GOT3 (cell line): ENCODE results near the gene VIPR1.

Source experiments
- DNase-seq: peaks from one replicate; lab custom pipeline; 2025; ENCODE audit warnings: mixed read lengths; lab: John Stamatoyannopoulos, UW

Gene VIPR1

GRCh38 chr3:42493798-42494151 lies 8.7 kb upstream of the VIPR1 start:
- no peak for DNase-seq

DNA sequence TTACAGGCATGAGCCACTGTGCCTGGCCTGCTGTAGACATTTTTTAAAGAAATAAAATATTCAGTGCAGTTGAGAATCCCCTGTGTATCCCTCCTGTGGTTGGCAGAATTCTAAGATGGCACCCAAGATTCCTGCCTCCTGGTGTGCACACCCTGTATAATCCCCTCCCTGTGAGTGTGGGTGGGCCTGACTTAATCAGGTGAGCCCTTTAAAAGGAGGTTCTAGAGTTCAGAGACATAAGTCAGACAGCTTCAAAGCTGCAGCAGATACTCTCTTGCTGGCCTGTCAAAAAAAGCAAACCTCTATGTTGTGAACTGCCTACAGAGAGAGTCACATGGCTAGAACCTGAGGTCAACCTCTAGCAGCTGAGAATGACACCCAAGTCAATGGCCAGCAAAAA lies 7.0 kb upstream of the VIPR1 start:
- DNase-seq = no peak

DNA sequence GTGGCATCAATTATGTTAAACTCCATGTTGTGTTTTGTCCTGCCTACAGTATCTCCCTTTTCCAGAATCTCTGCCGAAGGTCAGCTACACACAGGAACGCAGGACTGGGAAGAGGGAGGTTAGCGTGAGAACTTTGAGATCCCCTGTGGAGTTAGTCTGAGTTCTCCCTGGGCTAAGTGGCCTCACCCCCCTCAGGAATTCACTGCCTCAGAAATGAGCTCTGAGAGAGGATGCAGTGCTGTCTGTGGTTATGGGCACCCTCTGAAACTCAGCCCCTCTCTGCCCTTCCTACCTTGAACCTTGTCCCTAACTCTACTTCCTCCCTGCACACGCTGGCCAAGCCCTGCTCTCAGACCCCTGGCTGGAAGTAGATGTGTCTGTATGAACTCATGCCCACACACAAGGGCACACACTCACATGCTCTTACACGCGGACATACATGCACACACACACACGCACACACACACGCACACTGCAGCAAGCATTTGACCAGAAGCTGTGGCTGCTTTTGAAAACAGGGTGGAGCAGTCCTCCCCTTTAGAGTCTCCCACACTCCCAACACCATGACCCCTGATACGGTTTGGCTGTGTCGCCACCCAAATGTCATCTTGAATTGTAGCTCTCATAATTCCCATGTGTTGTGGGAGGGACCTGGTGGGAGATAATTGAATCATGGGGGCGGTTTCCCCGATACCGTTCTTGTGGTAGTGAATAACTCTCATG lies 5.3 kb upstream of the VIPR1 start:
- no peak for DNase-seq

DNA sequence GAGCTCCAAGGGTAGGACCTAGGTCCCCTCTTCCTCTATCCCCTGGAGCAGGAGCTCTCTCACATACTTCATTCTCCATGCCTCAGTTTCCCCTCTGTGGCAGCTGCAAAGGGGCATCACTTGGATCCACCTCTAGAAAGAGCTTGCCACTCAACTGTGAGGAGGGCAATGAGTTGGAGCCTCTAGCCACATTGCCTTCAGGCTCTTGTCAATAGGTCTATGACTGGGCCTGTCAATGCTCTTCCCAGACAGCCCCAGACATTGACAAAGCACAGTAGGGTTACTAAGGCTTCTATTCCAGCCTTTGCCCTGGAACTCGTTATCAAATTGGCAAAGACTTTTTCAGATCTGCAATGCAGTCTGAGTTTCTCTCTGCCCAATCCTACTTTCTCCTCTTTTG lies 4.4 kb upstream of the VIPR1 start:
- DNase-seq = no peak

DNA sequence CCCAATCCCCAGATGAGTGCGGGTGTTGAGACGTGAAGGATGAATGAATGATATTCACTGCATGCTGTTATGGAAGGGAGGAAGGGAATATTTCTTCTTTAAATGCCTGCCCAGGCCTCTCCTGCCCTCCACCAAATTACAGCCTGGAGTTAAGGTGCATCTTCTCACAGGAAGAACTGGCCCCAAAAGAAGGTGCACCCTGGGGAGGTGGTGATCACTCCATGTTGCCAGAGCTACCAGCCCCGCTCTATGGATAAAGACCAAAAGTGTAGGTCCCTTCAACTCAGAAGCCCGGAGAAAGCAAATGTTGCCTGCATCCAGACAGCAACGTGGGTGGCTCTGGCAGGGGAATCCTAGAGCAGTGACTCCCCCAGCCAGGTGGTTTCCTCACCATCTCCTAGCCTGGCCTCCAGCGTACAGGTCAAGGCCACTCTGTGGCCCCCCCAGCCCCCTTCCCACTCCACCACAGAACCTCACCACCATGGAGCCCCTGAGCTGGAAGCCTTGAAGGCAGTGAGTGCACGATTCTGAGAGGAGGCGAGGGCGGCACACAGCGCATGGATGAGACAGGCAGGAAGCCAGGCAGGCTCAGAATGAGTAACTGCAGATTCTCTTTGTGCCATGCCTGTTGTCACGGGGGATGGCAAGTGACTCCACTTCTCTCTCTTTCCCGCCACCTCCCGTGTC lies 3.5 kb upstream of the VIPR1 start:
- DNase-seq = no peak

DNA sequence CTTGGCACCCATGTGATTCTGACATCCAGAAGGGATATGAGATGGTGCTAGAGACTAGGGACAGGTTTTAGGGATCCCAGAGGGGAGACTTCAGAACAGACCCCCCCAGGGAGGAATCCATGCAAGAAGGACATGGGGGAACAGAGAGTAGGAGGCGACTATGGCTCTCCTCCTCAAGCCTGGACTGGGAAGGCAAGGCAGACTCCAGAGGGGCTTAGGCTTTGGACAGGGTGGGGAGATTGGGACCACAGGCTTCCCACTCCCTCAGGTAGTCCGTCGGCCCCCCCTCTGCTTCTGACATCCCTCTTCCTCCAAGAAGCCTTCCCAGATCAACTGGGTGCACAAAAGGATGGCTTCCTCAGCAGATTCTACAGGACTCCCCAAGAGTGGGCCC lies 3.0 kb upstream of the VIPR1 start:
- no peak for DNase-seq

DNA sequence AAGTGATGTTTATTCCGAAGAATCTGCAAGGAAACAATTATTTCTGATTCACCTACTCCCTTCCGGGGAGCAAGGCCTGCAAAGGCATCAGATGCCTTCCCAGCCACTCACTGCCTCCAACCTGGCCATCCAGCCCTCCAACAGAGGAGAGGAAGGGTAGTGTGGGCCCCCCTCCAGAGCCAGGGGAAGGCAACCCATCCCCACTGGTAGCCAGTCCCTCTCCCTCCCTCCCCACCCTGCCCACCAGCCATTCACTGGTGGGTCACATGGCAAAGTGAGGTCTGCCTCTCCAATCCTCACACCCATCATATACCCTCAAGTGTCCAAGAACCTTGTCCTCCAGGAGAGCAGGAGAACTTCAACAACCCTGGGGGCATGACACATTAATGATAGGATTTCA lies 2.4 kb upstream of the VIPR1 start:
- no peak for DNase-seq

- DNase-seq = no peak
These were observed 1.5 kb upstream of the VIPR1 start for GRCh38 chr3:42500909-42501308.

GRCh38 chr3:42501321-42501680 lies 1.1 kb upstream of the VIPR1 start:
- DNase-seq = no peak

- no peak for DNase-seq
These were observed 588 bp upstream of the VIPR1 start for GRCh38 chr3:42501681-42502428.

GRCh38 chr3:42503251-42503924 lies 945 bp downstream of the VIPR1 start:
- no peak for DNase-seq

DNA sequence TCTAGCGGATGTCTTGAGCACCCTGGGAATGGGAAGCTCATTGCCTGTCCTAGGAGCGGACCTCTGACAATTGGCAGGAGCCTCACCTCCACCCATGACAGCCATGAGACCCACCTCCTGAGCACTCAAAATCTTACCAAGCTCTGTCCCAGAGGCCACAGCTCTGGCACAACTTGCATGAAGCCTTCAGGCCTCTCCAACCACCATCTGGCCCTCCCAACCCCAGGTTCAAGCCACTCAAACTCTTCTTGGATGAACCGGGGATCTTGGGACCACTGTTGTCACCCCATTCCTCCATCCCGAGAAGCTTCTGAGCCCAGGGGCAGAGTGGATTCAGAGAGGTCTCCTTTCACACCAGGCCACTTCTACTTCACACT lies 1.5 kb downstream of the VIPR1 start:
- DNase-seq = no peak

DNA sequence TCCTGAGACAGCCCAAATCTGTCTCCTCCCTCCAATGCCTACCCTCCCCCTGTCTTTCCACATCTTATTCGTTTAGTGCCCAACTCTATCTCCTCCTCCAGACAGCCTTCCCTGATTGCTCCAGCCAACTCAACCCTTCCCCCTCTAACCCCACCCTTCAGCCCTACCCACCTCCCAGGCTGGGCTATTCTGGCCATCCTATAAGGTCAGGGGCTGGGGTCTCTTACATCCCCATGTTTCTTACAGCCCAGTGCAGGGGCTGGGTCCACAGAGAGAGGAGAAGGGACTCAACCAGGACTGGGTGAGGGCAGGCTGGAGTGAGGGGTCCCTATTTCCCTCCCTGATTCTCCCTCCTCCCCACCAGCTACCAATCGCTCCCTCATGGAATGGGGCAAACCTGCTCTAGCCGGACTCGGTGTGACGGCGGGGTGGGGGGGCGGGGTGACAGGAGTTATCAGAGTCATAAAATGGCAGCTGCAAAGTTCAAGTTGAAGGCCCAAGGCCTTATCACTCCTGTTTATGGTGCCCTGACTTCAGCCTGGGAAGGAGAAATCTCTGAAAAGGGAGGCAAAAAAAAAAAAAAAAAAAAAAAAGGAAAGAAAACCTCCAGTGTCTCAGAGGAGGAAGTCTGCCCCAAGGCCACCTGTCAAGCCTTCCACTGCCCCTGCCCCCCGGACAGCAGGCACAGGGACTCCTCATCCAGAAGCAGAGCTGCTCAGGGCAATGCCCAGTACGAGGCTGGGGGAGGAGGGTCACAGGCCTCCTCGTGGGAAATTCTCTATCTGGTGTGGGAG lies 2.1 kb downstream of the VIPR1 start:
- DNase-seq = no peak

GRCh38 chr3:42505128-42505848 lies 2.8 kb downstream of the VIPR1 start:
- DNase-seq = no peak

DNA sequence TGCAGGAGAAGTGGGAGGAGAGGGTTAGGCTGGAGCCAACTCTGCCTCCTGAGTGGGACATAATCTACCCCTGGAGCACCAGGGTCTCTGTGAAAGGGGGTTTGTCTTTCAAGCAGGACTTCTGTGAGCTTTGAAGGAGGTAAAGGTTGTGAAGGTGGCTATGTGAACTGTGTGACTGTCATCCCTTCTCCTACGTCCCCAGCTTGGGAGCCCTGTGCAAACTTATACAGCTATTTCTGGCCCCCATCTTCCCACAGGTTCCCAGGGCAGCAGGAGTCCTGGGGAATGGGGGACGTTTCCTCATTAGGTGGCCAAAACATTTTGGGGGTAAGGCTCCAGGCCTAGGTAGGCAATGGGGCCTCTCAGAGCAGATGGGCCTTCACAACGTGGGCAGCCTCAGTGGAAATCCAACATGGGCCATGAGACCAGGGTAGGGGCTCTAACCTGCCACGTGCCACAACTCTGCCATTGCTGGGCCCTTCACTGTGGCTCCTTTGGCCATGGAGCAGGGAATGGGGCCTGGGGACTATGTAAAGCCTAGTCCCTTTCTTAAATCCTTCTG lies 3.5 kb downstream of the VIPR1 start:
- DNase-seq = no peak

- no peak for DNase-seq
These were observed 4.8 kb downstream of the VIPR1 start for GRCh38 chr3:42507252-42507651.

DNA sequence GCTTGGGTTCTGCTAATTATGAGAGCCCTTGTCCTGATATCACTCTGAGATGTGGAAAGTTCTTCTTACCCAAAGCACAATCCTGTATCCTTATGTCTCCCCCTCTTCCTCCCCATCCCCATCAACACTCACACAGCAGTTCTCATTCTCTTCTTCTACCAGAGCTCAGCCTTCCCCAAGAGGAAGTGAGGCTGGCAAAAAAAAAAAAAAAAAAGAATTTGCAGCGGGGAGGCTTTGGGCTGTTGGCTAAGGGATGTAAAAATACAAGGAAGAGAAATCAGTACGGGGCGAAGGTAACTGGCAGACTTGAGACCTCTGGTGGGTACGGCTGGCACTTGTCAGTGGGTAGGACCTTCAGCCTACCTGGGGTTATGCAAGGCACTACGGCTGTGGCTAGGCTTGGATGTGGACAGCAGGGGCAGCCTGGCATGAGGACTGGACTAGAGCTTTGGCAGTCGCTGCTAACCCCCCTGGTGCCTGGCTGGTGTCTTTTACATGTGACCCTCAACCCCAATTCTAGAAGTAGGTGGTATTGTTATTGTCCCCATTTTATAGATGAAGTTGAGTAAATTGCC lies 5.4 kb downstream of the VIPR1 start:
- no peak for DNase-seq

DNA sequence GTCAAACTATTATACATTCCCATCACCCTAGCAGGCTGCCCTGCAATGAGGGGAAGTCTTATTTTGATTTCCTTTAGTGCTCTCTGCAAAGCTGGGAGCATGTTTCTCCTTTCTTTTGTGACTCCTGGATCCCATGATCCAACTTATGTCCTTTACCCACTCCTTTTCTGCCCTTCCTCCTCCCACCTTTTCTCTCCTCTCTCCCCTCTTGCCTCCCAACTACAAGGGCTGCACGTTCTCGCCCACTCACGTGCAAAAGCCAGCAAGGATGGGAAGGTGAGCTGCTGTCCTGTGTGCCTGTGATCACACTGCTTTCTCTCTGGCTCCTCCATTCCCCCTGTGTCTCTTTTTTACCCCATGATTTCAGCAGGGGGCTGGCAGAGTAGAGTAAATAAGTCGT lies 6.1 kb downstream of the VIPR1 start:
- no peak for DNase-seq

- DNase-seq = no peak
These were observed 6.7 kb downstream of the VIPR1 start for GRCh38 chr3:42509111-42509510.

- DNase-seq = no peak
These were observed 7.9 kb downstream of the VIPR1 start for GRCh38 chr3:42510325-42510724.

DNA sequence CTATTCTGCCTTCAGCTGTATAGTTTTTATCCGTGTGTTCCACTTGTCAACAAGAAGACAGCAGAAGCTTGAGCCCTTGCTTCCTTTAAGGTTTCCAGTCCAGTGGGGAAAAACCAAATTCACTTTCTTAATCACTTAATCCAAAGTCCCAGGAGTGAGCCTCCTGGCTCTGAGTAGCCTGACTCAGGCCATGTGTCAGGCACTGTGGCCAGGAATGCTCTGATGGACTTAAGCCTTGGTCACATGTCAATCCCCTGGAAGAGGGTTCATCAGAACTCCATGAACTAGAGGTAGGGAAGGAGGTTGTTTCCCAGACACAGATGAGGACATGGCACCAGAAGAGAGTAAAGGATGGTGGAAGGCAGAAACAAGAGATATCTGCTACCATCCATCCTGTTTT lies 8.8 kb downstream of the VIPR1 start:
- DNase-seq = no peak
